Vagina (tissue), 2 donors: ENCODE measurements around the gene DCBLD2.

ENCODE experiments used
- CTCF ChIP-seq, 3 experiments: fragments of 450-650 bp in 2 of 3; fragments of 200-600 bp in 1 of 3; sonication (generic) in 1 of 3; IDR thresholded peaks; one replicate each; pipeline ENCODE4 v1.5.1; 2017 to 2019; ENCODE audit warnings: antibody characterized with exemption in 3 of 3, mild to moderate bottlenecking in 2 of 3, moderate library complexity in 2 of 3
- POLR2A ChIP-seq, 2 donors: fragments of 450-650 bp; IDR thresholded peaks; one replicate each; pipeline ENCODE4 v1.6.1; 2017; ENCODE audit warnings: antibody characterized with exemption in 2 of 2, mild to moderate bottlenecking in 2 of 2, moderate library complexity in 2 of 2
- POLR2AphosphoS5 ChIP-seq, 2 donors: sonication (generic); formaldehyde crosslinking; IDR thresholded peaks; one replicate each; pipeline ENCODE4 v1.9.0; 2017; ENCODE audit warnings: antibody characterized with exemption in 2 of 2, mild to moderate bottlenecking in 2 of 2, low read depth in 1 of 2; ENCODE audit not compliant: insufficient read depth in 1 of 2

GRCh38 chr3:98775459-98776139 is 125.9 kb downstream of the DCBLD2 start:
- TF ChIP-seq CTCF (IDR thresholded peaks at IDR 0.05) (no peak), POLR2A (IDR thresholded peaks at IDR 0.05) (no peak), POLR2AphosphoS5 (IDR thresholded peaks at IDR 0.05; ENCODE audit: insufficient read depth in 1 of 2, low read depth in 1 of 2) (no peak)
